Esophagus muscularis mucosa (tissue), 4 donors: ENCODE results near the gene CRYBG1. TPM values are rescaled to one million over a fixed set of nuclear protein-coding genes. Genes with fewer than 3 reads are reported as not detected.

Experiments
- DNase-seq: peaks from one replicate; pipeline ENCODE4 v3.0.0-alpha.2; 2017; ENCODE audit errors: extremely low spot score
- H3K27ac ChIP-seq, 4 donors: fragments of 200-600 bp; sonication (generic); replicated peaks in 1 of 4; 1 replicate in 3 of 4; 2 replicates in 1 of 4; pipeline ENCODE4 v1.5.1; 2016 to 2019; ENCODE audit warnings: mild to moderate bottlenecking in 1 of 4
- H3K27me3 ChIP-seq, 4 donors: fragments of 200-600 bp; sonication (generic); one replicate each; pipeline versions ENCODE4 v1.5.1 to v1.6.0; 2016 to 2019
- H3K36me3 ChIP-seq, 4 donors: fragments of 200-600 bp; sonication (generic); one replicate each; pipeline ENCODE4 v1.5.1; 2016 to 2019
- H3K4me1 ChIP-seq, 4 donors: fragments of 200-600 bp; sonication (generic); one replicate each; pipeline ENCODE4 v1.5.1; 2016 to 2019
- H3K4me3 ChIP-seq, 4 donors: fragments of 200-600 bp; sonication (generic); 1 replicate in 2 of 4; 2 replicates in 2 of 4; pipeline ENCODE4 v1.5.1; 2016 to 2019; ENCODE audit warnings: mild to moderate bottlenecking in 4 of 4, moderate library complexity in 1 of 4
- H3K9me3 ChIP-seq, 4 donors: fragments of 200-600 bp; sonication (generic); 1 replicate in 3 of 4; 2 replicates in 1 of 4; pipeline ENCODE4 v1.5.1; 2016 to 2019
- CTCF ChIP-seq, 3 experiments: fragments of 200-600 bp in 2 of 3; fragments of 450-650 bp in 1 of 3; sonication (generic) in 2 of 3; IDR thresholded peaks; one replicate each; pipeline ENCODE4 v1.5.1; 2017 to 2019; ENCODE audit warnings: antibody characterized with exemption in 3 of 3, mild to moderate bottlenecking in 2 of 3, moderate library complexity in 1 of 3
- EP300 ChIP-seq: sonication (generic); formaldehyde crosslinking; IDR thresholded peaks from one replicate; pipeline ENCODE4 v1.6.1; 2017; ENCODE audit warnings: antibody characterized with exemption
- POLR2A ChIP-seq: fragments of 450-650 bp; IDR thresholded peaks from one replicate; pipeline ENCODE4 v1.6.1; 2017; ENCODE audit warnings: antibody characterized with exemption, moderate library complexity, mild to moderate bottlenecking, low read depth
- POLR2AphosphoS5 ChIP-seq, 2 donors: sonication (generic); formaldehyde crosslinking; IDR thresholded peaks; one replicate each; pipeline ENCODE4 v1.6.1; 2017; ENCODE audit warnings: antibody characterized with exemption in 2 of 2
- WGBS: methylation state at CpG from one replicate; pipeline ENCODE4 v1.1.5; 2018; 5-methylcytosine and 5-hydroxymethylcytosine counted together
- intact Hi-C: fragments of 100-400 bp; cut with DNase I; formaldehyde crosslinking; loops from one replicate; pipeline ENCODE4 v1.15.1; 2023
- total RNA-seq, 4 donors: library from RNA; depleted of rRNA; stranded (reverse); fragments of >200 nt; gene quantifications; one replicate each; pipeline versions ENCODE4 v1.1.0 to v1.2.1, GENCODE V29; 2016

The CRYBG1 gene
- total RNA-seq, 4 donors from 2014 or later, result 2.1 to 4.5 (median 3.6) TPM

GRCh38 chr6:106473812-106474211, 113.3 kb downstream of the CRYBG1 start:
- WGBS, result 95% methylated on average over 1 of the region's 1 CpG
- TF ChIP-seq POLR2AphosphoS5 (IDR thresholded peaks at IDR 0.05), result no peak
- Histone ChIP-seq H3K9me3 (no peaks in the 10 kb centered on the region), H3K4me3 (no peak overlapping the region), H3K27ac (no peak overlapping the region), H3K36me3 (no peaks in the 10 kb centered on the region), H3K27me3 (no peaks in the 10 kb centered on the region), H3K4me1 (no peaks in the 10 kb centered on the region)
- intact Hi-C loops, result no loop called here
- DNase-seq, result no peak

- 87% methylated on average over 5 of the region's 5 CpGs for WGBS
- no peak for TF ChIP-seq POLR2A
- TF ChIP-seq EP300, result no peak
- no peak for TF ChIP-seq CTCF (IDR thresholded peaks at IDR 0.05)
- no peak for TF ChIP-seq POLR2AphosphoS5 (IDR thresholded peaks at IDR 0.05)
- no peaks in the 10 kb centered on the region for H3K9me3 ChIP-seq
- intact Hi-C loops, result no loop called here
- no peak overlapping the region for H3K27ac ChIP-seq
- no peak overlapping the region for H3K4me3 ChIP-seq
- no peaks in the 10 kb centered on the region for H3K4me1 ChIP-seq
- no peaks in the 10 kb centered on the region for H3K27me3 ChIP-seq
- no peak for DNase-seq
- H3K36me3 ChIP-seq, result no peaks in the 10 kb centered on the region
These were observed 113.9 kb downstream of the CRYBG1 start for GRCh38 chr6:106474466-106474865.

GRCh38 chr6:106475284-106475683, 114.8 kb downstream of the CRYBG1 start:
- no peak for TF ChIP-seq POLR2A
- TF ChIP-seq EP300, result no peak
- no peak for TF ChIP-seq CTCF (IDR thresholded peaks at IDR 0.05)
- TF ChIP-seq POLR2AphosphoS5 (IDR thresholded peaks at IDR 0.05), result no peak
- intact Hi-C loops, result no loop called here

GRCh38 chr6:106476331-106477105, 116.0 kb downstream of the CRYBG1 start:
- DNase-seq, result no peak
- H3K4me3 ChIP-seq, result no peak overlapping the region
- intact Hi-C loops, result no loop called here

More at GRCh38 chr6:106475284-106475683, 114.8 kb downstream of the CRYBG1 start:
- Histone ChIP-seq H3K4me3 (no peak overlapping the region), H3K36me3 (no peaks in the 10 kb centered on the region), H3K27me3 (no peaks in the 10 kb centered on the region), H3K4me1 (no peaks in the 10 kb centered on the region), H3K27ac (no peak overlapping the region), H3K9me3 (no peaks in the 10 kb centered on the region)
- WGBS, result 65% methylated on average over 6 of the region's 6 CpGs
- no peak for DNase-seq

GRCh38 chr6:106477146-106477545, 116.6 kb downstream of the CRYBG1 start:
- DNase-seq, result no peak
- H3K27me3 ChIP-seq, result no peaks in the 10 kb centered on the region
- WGBS, result 62% methylated on average over 3 of the region's 3 CpGs
- no peak overlapping the region for H3K27ac ChIP-seq
- H3K4me1 ChIP-seq, result no peaks in the 10 kb centered on the region
- H3K4me3 ChIP-seq, result no peak overlapping the region
- H3K9me3 ChIP-seq, result no peaks in the 10 kb centered on the region
- H3K36me3 ChIP-seq, result no peaks in the 10 kb centered on the region
- intact Hi-C loops, result no loop called here
- TF ChIP-seq CTCF (IDR thresholded peaks at IDR 0.05), result no peak
- no peak for TF ChIP-seq POLR2AphosphoS5 (IDR thresholded peaks at IDR 0.05)
- no peak for TF ChIP-seq POLR2A
- no peak for TF ChIP-seq EP300

More at GRCh38 chr6:106476331-106477105, 116.0 kb downstream of the CRYBG1 start:
- 78% methylated on average over 2 of the region's 2 CpGs for WGBS
- no peak overlapping the region for H3K27ac ChIP-seq
- no peaks in the 10 kb centered on the region for H3K36me3 ChIP-seq
- TF ChIP-seq POLR2A (no peak), CTCF (IDR thresholded peaks at IDR 0.05) (no peak), EP300 (no peak), POLR2AphosphoS5 (IDR thresholded peaks at IDR 0.05) (no peak)
- no peaks in the 10 kb centered on the region for H3K4me1 ChIP-seq
- H3K9me3 ChIP-seq, result no peaks in the 10 kb centered on the region
- no peaks in the 10 kb centered on the region for H3K27me3 ChIP-seq
